HG03060 (cell line): ENCODE data around the gene KCTD6.

ENCODE experiments used
- ATAC-seq: cut with Tn5 transposase; IDR thresholded peaks from one replicate; pipeline ENCODE4 v1.9.1; 2021; ENCODE audit warnings: low read depth, moderate number of reproducible peaks; ENCODE audit not compliant: unreplicated experiment

The KCTD6 gene

DNA sequence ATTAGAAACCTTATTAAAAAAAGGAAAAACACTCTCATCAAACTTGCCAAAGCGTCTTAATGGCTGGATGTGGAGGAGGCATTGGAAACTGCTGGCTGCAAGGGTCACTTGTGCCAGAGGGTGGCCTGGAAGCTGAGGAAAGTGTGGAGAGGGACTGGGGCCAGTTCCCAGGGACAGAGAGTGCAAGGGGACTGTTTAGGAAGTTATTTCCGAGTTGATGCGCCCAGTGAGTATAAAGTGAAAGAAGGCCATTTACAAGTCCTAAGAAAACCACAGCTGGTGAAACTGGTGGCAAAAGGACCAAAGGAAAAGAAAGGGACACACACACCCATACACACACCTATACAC lies 7.2 kb upstream of the KCTD6 start:
- no peak for ATAC-seq

DNA sequence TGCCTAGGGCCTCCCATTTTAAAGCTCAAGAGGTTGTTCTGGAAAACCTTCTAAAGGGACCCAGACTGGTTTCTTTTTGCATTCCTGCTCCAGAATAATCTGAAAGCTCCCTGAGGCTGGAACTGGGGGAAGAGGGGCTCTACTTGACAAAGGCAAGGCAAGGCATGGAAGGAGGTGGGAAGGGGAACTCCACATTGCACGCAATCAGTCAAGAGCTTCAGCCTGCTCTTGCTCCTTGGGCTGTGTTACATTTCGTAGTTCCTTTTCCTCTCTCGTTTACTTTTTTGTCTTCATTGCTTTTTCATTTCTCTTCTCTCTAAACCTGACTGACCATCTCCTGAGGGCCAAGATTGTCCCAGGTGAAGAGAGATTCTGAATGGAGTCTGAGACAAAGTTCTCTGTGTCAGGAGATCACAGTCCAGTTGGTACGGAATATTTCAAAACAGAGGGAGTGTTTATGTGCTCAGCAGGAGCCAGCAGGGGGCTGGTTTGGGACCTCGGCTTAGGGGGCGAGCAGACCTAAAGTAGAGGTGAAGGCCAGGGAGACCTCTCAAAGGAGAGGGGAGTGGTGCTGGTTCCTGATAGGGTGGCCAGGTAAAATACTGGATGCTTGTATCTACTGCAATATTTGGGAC lies 6.0 kb upstream of the KCTD6 start:
- ATAC-seq = no peak

DNA sequence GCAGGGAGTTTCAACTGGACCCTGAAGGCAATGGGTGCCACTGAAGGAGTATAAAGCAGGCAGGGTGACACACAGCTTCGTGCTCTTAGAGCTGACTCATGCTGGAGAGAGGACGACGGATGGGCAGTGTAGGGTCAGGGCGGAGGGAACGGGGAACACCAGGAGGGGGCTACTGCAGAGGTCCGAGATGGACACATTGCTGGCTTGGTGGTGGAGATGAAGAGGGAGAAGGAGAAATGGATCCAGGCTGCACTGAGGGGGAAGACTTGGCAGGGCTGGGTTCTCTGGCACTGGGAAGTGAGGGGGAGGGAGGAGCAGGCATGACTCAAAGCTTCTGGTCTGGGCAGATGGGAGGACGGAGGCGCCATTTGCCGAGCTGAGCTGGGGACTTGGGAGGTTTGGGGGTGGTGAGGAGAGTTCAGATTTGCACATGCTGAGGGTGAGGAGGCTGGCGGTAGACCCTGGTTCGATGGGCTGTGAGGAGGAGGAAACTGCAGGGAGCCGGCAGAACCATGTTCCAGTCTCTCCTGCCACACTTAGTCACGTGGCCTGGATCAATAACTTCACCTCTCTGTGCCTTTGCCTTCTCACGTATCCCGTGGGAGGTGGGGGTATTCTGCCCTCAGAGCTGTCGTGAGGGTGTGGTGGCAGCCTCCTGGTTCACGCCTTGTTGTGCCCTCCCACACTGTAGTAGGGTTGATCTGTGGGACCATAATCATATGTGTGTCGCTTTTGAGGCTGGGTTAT lies 4.6 kb upstream of the KCTD6 start:
- ATAC-seq = no peak

DNA sequence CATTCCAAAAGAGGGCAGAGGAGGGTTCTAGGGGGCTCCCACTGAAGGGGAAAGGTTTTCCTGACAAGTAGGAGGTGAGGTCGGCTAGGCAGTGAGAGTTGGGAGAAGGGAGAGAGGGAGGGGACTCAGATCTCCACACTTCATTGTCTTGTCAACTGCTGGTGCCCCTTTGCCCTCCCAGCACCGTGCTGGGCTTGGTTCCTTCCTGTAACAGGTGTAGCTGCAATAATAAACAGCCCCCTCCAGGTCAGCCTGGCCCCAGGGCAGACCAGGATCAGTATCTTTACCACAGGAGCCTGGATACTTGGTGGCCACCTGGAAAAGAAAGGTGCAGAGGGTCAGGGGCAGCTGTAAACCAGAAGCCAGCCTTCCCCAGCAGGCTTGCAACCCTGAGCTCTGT lies 2.9 kb upstream of the KCTD6 start:
- ATAC-seq = no peak

- ATAC-seq = no peak
These were observed 915 bp upstream of the KCTD6 start for GRCh38 chr3:58490860-58491501.

DNA sequence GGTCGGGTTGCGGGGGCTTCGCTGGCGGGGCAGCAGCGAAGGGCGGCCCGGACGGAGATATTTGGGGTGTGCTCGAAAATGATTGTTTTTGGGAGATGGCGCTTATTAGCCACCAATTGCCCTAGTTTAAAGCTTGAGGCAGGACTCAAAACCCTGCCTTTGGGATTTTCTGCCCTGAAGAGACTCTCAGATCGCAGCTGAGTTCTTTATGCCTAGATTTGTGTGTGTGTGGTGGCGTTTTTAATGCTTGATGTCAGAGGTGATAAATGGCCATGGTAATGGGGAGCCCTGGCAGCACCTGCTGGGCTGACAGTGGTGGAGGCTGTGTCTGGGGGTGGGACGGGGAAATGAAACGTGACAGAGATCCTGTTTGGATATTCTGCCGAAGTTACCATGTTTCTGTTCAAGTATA lies 604 bp downstream of the KCTD6 start:
- ATAC-seq = no peak

DNA sequence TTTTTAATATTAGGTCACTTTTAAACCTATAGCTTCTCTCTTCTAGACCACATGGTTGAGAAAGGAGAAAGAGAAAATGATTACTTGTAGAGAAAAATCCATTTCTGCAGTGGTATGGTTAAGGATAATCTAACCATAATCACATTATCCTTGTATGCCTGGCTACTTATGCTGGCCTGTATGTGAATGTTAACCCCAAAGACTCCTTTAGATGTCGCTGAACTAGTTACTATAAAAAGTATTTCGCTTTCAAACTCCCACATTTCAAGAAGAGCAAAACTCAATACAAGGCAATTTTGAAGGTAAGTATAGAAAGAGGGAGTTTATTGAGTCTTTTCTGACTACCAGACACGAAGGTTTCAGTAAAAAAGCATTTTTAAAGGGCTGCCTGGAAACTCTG lies 2.2 kb downstream of the KCTD6 start:
- ATAC-seq = no peak

GRCh38 chr3:58495101-58495500 lies 3.2 kb downstream of the KCTD6 start:
- no peak for ATAC-seq

GRCh38 chr3:58496206-58496857 lies 4.4 kb downstream of the KCTD6 start:
- ATAC-seq = no peak

- no peak for ATAC-seq
These were observed 5.2 kb downstream of the KCTD6 start for GRCh38 chr3:58497097-58497496.

DNA sequence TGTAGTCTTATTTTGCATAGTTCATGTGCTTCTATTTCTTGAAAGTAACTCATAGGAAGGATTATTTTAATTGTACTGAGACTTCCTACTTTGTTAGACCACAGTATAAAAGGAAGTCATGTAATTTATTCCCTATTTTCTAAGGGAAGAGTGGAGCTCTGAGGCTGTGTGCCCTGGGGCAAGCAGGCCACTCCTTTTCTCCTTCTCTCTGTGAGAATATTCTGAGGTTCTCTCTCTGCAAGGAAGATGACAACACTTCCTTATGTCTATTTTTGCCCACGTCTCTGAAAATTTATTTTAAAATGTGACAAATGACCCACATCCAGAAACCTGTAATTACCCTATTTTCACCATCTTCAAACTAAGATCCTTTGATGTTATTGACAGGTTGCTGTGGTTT lies 11.0 kb downstream of the KCTD6 start:
- no peak for ATAC-seq

DNA sequence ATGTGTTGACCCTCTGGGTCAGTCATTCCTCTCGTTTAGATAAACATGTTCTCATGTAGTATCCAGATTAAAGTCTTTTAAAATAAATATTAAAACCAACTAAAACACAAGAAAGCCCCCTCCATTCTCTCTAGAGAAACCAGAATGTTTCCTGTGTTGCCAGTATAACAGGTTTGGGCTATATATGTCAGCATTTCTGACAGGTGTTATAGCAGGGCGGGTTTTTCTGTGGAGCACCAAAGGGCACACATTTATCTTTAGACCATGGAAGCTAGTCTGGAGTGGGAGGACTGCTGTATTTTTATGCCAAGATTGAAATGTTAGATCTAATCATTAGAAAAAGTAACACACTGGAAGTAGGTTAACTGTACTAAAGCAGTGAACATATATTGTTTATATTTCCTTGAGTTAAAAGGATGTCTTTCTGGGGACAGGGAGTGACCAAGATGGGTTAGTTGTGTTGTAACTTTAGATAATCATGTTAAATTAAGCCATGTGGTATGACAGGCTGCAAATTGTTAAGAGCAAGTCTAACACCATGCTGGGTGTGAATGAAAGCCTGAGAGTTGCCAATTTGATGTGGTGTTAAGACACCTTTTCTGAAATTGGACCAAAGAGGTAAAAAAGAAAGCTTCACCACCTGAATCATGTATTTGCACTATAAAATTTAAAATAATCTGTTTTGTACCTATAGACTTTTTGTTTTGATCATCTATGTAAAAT lies 15.6 kb downstream of the KCTD6 start:
- ATAC-seq = no peak

- ATAC-seq = no peak
These were observed 16.5 kb downstream of the KCTD6 start for GRCh38 chr3:58508437-58508836.

DNA sequence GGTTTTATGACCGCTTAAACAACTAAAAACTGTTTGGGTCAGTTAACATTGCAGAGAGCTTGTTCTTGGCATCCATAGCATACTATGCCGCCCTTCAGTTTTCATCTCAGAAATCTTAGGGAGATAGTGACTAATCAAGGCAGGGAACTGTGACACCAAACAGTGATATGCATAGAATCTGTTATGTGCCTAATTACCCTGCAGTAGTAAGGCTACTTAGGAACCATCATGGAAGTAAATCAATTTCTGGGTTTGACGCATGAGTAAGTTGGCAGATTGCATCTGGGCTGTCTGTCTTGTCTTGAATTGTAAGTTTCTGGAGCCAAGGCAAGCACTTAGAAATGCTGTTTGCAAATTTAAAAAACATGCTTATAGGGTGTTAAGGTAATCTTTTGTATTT lies 22.5 kb downstream of the KCTD6 start:
- no peak for ATAC-seq

GRCh38 chr3:58518291-58518789 lies 26.4 kb downstream of the KCTD6 start:
- no peak for ATAC-seq

GRCh38 chr3:58519668-58520402 lies 27.9 kb downstream of the KCTD6 start:
- no peak for ATAC-seq

DNA sequence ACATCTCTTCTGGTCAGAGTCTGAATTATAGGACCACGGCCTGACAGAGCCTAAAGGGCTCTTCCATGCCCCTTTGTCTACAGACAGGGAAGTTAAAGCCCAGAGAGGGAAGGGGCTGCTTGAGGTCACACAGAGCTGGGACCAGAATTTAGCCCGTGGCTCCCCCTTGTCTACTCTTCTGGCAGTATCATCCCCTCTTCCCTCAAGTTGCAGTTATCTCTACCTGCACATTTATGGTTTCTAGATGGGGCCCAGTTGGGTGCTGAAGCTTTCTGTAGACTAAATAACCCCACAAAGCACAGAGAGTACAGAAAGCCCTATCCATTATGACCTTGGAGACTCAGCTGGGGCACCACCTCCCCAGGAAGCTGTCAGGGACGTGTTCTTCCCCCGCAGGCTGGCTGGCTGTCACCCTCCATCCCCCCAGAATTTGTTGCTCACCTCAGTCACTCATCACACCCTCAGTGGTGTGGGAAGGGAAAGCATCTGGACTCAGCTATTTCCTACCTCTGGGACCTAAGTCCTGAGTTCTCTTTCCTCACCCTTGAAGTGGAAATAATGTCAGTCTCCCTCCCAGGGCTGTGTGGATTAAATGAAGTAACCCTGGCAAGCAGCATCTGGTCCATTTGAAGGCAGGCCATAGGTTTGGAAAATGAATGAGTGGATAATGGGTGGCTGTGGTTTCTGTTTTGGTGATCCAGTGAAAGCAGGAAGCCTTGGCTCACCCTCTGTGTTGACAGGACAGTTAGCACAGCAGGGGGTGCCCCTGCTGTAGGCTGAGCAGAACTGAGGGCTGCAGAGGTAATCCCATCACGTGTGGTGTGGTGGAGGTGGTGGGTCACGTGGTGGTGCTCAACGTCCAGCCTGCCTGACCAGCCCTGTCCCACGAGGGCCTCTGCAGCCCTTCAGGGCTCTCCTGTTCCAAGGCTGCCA lies 28.8 kb downstream of the KCTD6 start:
- ATAC-seq = no peak

- no peak for ATAC-seq
These were observed 29.4 kb downstream of the KCTD6 start for GRCh38 chr3:58521336-58521670.
